PFSK-1 (cell line): Measurements from ENCODE around the gene CTAGE1.

Source experiments
- POLR2AphosphoS5 ChIP-seq: IDR thresholded peaks from 2 replicates; pipeline ENCODE4 v1.6.1; 2012; ENCODE audit warnings: low read depth, mild to moderate bottlenecking, control low read depth, low read length, moderate library complexity
- SIN3A ChIP-seq: IDR thresholded peaks from 2 replicates; pipeline ENCODE4 v1.6.1; 2012; ENCODE audit warnings: mild to moderate bottlenecking, low read length, moderate library complexity, borderline replicate concordance; ENCODE audit not compliant: insufficient read depth

GRCh38 chr18:22410126-22410525, 7.6 kb downstream of the CTAGE1 start:
- no peak for TF ChIP-seq SIN3A
- no peak for TF ChIP-seq POLR2AphosphoS5
